OCI-LY3 (cell line): ENCODE data around the gene USP10.

Source experiments
- H2AFZ ChIP-seq: fragments of 200-600, 300-600 bp; shearing (Covaris generic); 2 replicates; pipeline ENCODE4 v1.6.0; 2014; ENCODE audit warnings: antibody characterized with exemption, low read depth, low read length
- H3K27ac ChIP-seq: fragments of 200-600, 300-600 bp; sonication (generic); 2 replicates; pipeline ENCODE4 v1.5.1; 2014; ENCODE audit warnings: mild to moderate bottlenecking, low read length, moderate library complexity, mixed read lengths
- H3K27me3 ChIP-seq: fragments of 200-600, 300-600 bp; sonication (generic); 2 replicates; pipeline ENCODE4 v1.6.1; 2014; ENCODE audit warnings: low read depth, low read length, mixed read lengths
- H3K36me3 ChIP-seq: fragments of 200-600, 300-600 bp; sonication (generic); replicated peaks from 2 replicates; pipeline ENCODE3; 2014; ENCODE audit warnings: low read depth, low read length, mixed read lengths
- H3K4me1 ChIP-seq: fragments of 300-600, 200-600 bp; sonication (generic); 2 replicates; pipeline ENCODE4 v1.6.1; 2014; ENCODE audit warnings: low read length, mixed read lengths
- H3K4me2 ChIP-seq: fragments of 200-600, 300-600 bp; sonication (generic); 2 replicates; pipeline ENCODE4 v1.6.1; 2014; ENCODE audit warnings: low read length, mixed read lengths
- H3K4me3 ChIP-seq: fragments of 300-600, 200-600 bp; sonication (generic); 2 replicates; pipeline ENCODE4 v1.5.1; 2014; ENCODE audit warnings: antibody characterized with exemption, mild to moderate bottlenecking, low read length, moderate library complexity
- H3K79me2 ChIP-seq: fragments of 300-600, 200-600 bp; shearing (Covaris generic); 2 replicates; pipeline ENCODE4 v1.6.1; 2014; ENCODE audit warnings: mild to moderate bottlenecking, low read length, mixed read lengths
- H3K9ac ChIP-seq: fragments of 300-600, 200-600 bp; shearing (Covaris generic); 2 replicates; pipeline ENCODE4 v1.6.0; 2014; ENCODE audit warnings: mild to moderate bottlenecking, low read length, moderate library complexity
- H3K9me3 ChIP-seq: fragments of 200-600, 300-600 bp; shearing (Covaris generic); 2 replicates; pipeline ENCODE4 v1.6.1; 2014; ENCODE audit warnings: low read length, mixed read lengths; ENCODE audit not compliant: insufficient read depth
- H4K20me1 ChIP-seq: fragments of 200-600, 300-600 bp; sonication (generic); 2 replicates; pipeline ENCODE4 v1.6.1; 2016; ENCODE audit warnings: low read length, mixed read lengths; ENCODE audit not compliant: insufficient read depth
- CTCF ChIP-seq: fragments of 200-600, 300-600 bp; sonication (generic); IDR thresholded peaks from 2 replicates; pipeline ENCODE4 v1.5.1; 2014; ENCODE audit warnings: antibody characterized with exemption, low read length, low read depth
- EZH2phosphoT487 ChIP-seq: fragments of 200-600 bp; shearing (Covaris generic); IDR thresholded peaks from 2 replicates; pipeline ENCODE4 v1.6.1; 2018; ENCODE audit warnings: antibody characterized with exemption, mixed run types, low read depth

The USP10 gene

GRCh38 chr16:84825896-84826557 lies 126.2 kb downstream of the USP10 start:
- H3K27ac ChIP-seq: no peak overlapping the region
- no peak overlapping the region for H3K4me2 ChIP-seq
- H3K9ac ChIP-seq: no peak overlapping the region
- peaks cover 20% of the 10 kb centered on the region; the same call in 1 of the 2 replicates for H3K27me3 ChIP-seq
- no peaks in the 10 kb centered on the region for H3K36me3 ChIP-seq
- no peak overlapping the region for H2AFZ ChIP-seq
- H3K4me1 ChIP-seq: no peaks in the 10 kb centered on the region
- H3K9me3 ChIP-seq: no peaks in the 10 kb centered on the region
- H3K79me2 ChIP-seq: no peaks in the 10 kb centered on the region
- no peak overlapping the region for H3K4me3 ChIP-seq
- no peak for TF ChIP-seq CTCF
- TF ChIP-seq EZH2phosphoT487: no peak
- H4K20me1 ChIP-seq: no peaks in the 10 kb centered on the region

- peaks cover 20% of the 10 kb centered on the region; the same call in 1 of the 2 replicates for H3K27me3 ChIP-seq
- no peak overlapping the region for H3K27ac ChIP-seq
- no peak overlapping the region for H2AFZ ChIP-seq
- H3K36me3 ChIP-seq: no peaks in the 10 kb centered on the region
- H3K9ac ChIP-seq: no peak overlapping the region
- H3K9me3 ChIP-seq: no peaks in the 10 kb centered on the region
- no peak overlapping the region for H3K4me2 ChIP-seq
- no peak overlapping the region for H3K4me3 ChIP-seq
- TF ChIP-seq EZH2phosphoT487 (no peak), CTCF (no peak)
- H4K20me1 ChIP-seq: no peaks in the 10 kb centered on the region
- H3K4me1 ChIP-seq: no peaks in the 10 kb centered on the region
- no peaks in the 10 kb centered on the region for H3K79me2 ChIP-seq
These were observed 126.8 kb downstream of the USP10 start for GRCh38 chr16:84826558-84826941.

- Histone ChIP-seq H3K79me2 (no peaks in the 10 kb centered on the region), H3K4me3 (no peak overlapping the region), H4K20me1 (no peaks in the 10 kb centered on the region), H3K4me1 (no peaks in the 10 kb centered on the region), H3K4me2 (no peak overlapping the region), H3K27ac (no peak overlapping the region), H3K9ac (no peak overlapping the region), H3K9me3 (no peaks in the 10 kb centered on the region), H2AFZ (no peak overlapping the region), H3K36me3 (no peaks in the 10 kb centered on the region), H3K27me3 (peaks cover 20% of the 10 kb centered on the region; the same call in 1 of the 2 replicates)
- TF ChIP-seq CTCF (no peak), EZH2phosphoT487 (no peak)
These were observed 127.4 kb downstream of the USP10 start for GRCh38 chr16:84827131-84827574.

- Histone ChIP-seq H3K27ac (no peak overlapping the region), H3K27me3 (peaks cover 15% of the 10 kb centered on the region; the same call in 1 of the 2 replicates), H3K4me2 (no peak overlapping the region), H3K79me2 (no peaks in the 10 kb centered on the region), H3K9ac (no peak overlapping the region), H3K36me3 (no peaks in the 10 kb centered on the region), H4K20me1 (no peaks in the 10 kb centered on the region), H2AFZ (no peak overlapping the region), H3K9me3 (no peaks in the 10 kb centered on the region), H3K4me3 (no peak overlapping the region), H3K4me1 (no peaks in the 10 kb centered on the region)
- TF ChIP-seq CTCF (no peak), EZH2phosphoT487 (no peak)
These were observed 128.1 kb downstream of the USP10 start for GRCh38 chr16:84827897-84828296.
